ENCODE data around the gene OR7E24.
"Not testable (repeated sequence)": the region's sequence is repeated elsewhere in the genome, so short reads cannot be mapped to it uniquely, and the experiment has no call there.

The OR7E24 gene

DNA sequence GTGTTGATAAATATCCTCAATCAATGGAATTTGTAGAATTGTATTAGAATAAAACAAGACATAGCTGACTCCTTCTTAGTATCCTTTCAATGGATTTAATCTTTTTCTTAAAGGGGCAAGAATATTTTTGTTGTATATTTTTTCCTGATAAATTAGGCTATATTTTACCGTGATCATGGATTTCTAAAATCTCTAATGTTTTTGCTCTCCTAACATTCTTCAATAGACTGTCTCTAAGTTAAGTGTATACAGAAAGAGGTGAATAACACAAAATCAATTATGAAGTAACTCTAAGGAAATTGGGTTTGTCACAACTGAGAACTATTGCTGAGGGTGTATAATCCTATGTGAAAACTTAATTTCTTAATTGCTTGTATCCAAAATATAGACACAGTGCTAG is at the start of gene OR7E24:
Gene OR7E24 (plus strand): TSS at position 301 of the 400 bp plus-strand sequence. CDS start 114 bp downstream, outside the sequence.
- DNase-seq: no peak

DNA sequence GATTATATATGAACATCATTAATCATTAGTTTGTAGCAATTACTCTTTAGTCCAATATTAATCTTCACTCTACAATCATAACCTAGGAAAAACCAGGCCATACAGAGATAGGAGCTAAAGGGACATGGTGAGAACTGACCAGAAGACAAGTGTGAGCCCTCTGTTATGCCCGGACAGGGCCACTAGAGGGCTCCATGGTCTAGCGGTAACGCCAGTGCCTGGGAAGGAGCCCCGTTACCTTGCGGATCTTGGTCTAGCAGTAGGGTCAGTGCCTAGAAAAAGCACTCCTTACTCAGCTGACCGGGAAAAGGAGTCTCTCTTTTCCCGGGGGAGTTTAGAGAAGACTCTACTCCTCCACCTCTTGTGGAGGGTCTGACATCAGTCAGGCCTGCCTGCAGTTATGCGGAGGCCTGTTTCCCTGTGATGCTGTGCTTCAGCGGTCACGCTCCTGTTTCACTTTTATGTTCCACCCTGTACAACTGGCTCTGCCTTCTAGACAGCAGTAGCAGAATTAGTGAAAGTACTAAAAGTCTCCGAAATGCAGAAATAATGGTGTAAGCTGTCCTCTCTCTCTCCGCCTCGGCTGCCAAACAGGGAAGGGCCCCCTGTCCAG is 45.1 kb upstream of the OR7E24 start:
- DNase-seq: no peak

DNA sequence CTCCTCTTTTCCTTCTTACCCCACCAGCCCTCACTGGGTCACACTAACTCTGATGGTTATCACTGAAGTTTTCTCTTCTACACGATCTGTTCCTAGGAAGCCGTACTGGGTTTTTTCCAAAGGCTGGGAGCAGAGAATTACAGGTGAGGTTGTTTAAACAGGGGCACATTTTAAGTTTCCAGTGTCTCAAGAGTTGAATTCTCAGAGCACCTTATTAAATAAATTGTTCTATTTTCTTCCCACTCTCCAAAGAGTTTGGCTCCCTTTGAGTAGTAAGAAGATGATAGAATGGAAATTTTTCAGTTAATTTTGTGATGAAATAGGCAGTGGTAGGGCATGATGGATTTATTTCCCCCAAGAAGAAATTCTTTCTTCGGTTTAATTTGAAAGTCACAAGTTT is 31.2 kb upstream of the OR7E24 start, which contains the start of gene OR7D4:
Gene OR7D4 (minus strand): TSS at position 101 of the 400 bp plus-strand sequence. CDS start 4,752 bp downstream, outside the sequence.
- DNase-seq: no peak

DNA sequence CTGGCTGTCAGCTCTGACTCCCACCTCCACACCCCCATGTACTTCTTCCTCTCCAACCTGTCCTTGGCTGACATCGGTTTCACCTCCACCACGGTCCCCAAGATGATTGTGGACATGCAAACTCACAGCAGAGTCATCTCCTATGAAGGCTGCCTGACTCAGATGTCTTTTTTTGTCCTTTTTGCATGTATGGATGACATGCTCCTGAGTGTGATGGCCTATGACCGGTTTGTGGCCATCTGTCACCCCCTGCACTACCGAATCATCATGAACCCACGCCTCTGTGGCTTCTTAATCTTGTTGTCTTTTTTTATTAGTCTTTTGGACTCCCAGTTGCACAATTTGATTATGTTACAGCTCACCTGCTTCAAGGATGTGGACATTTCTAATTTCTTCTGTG is 506 bp downstream of the OR7E24 start:
- DNase-seq: no peak

DNA sequence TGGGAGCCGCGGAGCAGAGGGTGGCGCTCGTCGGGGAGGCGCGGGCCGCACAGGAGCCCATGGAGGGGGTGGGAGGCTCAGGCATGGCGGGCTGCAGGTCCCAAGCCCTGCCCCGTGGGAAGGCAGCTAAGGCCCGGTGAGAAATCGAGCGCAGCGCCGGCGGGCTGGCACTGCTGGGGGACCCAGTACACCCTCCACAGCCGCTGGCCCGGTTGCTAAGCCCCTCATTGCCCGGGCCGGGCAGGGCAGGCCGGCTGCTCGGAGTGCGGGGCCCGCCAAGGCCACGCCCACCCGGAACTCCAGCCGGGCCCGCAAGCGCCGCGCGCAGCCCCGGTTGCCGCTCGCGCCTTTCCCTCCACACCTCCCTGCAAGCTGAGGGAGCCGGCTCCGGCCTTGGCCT is 32.8 kb downstream of the OR7E24 start:
- DNase-seq: not testable (repeated sequence)

DNA sequence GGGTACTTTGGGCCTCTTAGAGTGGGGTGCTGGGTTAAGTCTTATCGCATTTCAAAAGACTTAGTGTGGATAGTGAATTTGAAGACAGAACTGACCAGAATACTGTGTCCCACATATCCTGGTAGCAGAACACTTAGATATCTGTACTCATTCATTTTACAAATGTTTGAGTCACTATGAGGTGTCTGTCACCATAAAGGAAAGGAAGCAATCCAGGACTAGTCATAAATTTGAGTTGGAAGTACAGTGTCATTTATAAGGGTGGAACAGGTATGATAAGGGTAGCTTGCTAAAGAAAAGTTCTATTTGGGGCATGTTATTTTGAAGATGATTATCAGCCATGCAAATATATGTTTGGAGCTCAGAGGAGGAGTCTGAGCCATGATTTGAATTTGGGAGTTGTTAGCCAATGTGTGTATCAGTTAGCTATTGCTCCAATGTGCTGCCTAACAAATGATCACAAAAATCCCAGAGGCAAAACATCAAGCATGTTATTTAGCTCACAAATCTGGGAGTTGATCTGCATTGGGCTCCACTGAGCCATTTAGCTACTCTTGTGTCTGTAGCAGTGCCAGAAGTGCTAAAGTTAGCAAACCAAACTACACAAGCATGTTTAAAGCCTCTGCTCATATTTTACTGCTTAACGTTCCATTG is 38.6 kb downstream of the OR7E24 start:
- DNase-seq: no peak

DNA sequence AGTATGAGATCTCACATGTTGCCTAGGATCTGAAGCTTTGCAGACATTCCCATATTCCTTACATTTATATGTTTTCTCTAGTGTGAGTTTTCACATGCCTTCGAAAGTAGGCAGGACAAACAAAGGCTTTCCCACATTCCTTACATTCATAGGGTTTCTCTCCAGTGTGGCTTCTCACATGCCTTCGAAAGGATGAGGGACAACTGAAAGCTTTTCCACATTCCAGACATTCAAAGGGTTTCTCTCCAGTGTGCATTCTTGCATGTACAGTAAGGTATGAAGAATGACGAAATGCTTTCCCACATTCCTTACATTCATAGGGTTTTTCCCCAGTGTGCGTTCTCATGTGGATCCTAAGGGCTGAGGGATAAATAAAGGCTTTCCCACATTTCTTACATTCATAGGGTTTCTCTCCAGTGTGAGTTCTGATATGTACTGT is 44.7 kb downstream of the OR7E24 start:
- DNase-seq: no peak

DNA sequence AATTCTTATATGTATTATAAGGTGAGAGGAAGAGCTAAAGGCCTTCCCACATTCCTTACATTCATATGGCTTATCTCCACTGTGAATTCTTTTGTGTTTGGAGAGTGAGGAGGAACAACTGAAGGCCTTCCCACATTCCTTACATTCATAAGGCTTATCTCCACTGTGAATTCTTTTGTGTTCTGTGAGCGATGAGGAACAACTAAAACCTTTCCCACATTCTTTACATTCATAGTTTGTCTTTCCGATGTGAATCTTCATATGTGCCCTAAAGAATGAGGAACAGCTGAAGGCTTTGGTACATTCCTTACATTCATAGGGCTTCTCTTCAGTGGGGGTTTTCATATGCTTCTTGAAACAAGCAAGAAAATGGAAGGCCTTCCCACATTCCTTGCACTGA is 45.6 kb downstream of the OR7E24 start:
- no peak for DNase-seq
